Stimulated activated effector memory CD8-positive, alpha-beta T cell treated with anti-CD3 and anti-CD28 coated beads, Interleukin-12 subunit alpha, Interleukin-12 subunit beta, amount 100 ng/mL, for 72 hours (primary cell): ENCODE data around the gene WIPF2.
"Not testable (repeated sequence)": the region's sequence is repeated elsewhere in the genome, so short reads cannot be mapped to it uniquely, and the experiment has no call there.

Experiments
- ATAC-seq: fragments of 150-1000 bp; cut with Tn5 transposase; 2 replicates; pipeline ENCODE4 v1.10.0; 2021
- DNase-seq, 2 donors: peaks; one replicate each; pipeline ENCODE4 v3.0.0; 2021 to 2022; ENCODE audit warnings: low spot score in 2 of 2
- H3K27ac Mint-ChIP-seq: one replicate; pipeline ENCODE4 v1.8.0; 2022; ENCODE audit warnings: mild to moderate bottlenecking, mixed read lengths
- H3K36me3 Mint-ChIP-seq: one replicate; pipeline ENCODE4 v1.8.0; 2022; ENCODE audit warnings: mild to moderate bottlenecking, mixed read lengths
- H3K4me1 Mint-ChIP-seq: one replicate; pipeline ENCODE4 v1.8.0; 2022; ENCODE audit warnings: mixed read lengths
- H3K4me3 Mint-ChIP-seq: one replicate; pipeline ENCODE4 v1.8.0; 2022; ENCODE audit warnings: mild to moderate bottlenecking, mixed read lengths
- H3K9me3 Mint-ChIP-seq: one replicate; pipeline ENCODE4 v1.8.0; 2022; ENCODE audit warnings: mixed read lengths

WIPF2 gene

DNA sequence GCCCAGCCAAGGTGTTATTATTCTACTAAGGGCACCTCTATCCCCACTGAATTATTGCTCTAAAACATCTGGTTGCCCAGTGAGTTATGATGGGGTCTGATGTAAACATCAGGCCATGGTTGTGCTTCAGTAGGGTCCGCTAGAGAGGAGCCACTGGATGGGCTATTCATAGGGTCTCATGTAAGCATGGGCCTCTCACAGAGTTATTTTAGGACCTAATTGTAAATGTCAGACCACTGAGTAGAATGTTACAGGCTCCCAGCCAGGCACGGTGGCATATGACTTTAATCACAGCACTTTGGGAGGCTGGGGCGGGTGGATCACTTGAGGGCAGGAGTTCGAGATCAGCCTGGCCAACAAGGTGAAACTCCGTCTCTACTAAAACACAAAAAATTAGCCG lies 36.5 kb upstream of the WIPF2 start:
- no peak for DNase-seq
- Mint-ChIP-seq H3K9me3 (no peaks in the 10 kb centered on the region), H3K4me3 (no peak overlapping the region), H3K36me3 (no peaks in the 10 kb centered on the region), H3K27ac (no peak overlapping the region), H3K4me1 (no peaks in the 10 kb centered on the region)
- no peak for ATAC-seq

DNA sequence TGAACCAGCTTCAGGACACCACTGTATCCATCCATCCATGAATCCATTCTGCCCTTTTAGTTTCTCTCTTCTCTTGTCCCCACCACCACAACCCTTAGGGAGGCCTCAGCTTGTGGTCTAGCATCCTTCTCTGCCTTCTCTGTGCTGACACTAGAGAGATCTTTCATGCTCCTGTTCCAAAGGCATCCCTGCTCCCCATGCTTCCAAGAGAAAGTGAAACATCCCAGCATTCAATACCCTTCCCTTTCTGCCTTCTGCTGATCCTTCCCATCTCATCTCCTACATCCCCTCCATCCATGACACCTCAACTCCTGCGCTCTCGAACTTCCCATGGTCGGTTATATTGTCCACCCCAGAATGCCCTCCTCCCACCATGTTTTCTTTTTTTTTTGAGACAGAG lies 31.9 kb upstream of the WIPF2 start:
- Mint-ChIP-seq H3K4me3 (no peak overlapping the region), H3K9me3 (no peaks in the 10 kb centered on the region), H3K36me3 (no peaks in the 10 kb centered on the region), H3K27ac (peak overlapping the region; percentile 4), H3K4me1 (peaks cover 5% of the 10 kb centered on the region)
- DNase-seq (no peak), ATAC-seq (no peak)

DNA sequence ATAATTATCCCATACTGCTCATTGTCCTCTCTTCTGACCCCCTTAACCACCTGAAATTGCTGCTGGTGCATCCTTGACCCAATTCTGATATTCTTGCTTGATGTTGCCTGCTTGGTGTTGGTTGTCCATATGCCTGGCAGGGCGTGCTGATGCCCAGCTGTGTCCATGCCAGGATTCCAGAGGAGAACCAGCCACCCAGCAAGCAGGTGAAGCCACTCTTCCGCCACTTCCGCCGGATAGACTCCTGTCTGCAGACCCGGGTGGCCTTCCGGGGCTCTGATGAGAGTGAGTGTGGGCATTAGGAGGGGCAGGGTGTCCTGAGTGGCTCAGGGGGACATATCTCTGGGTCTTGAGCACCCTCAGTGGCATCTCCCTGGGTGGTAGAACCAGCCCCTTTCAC lies 30.4 kb upstream of the WIPF2 start:
- no peak overlapping the region for H3K4me3 Mint-ChIP-seq
- DNase-seq = no peak
- H3K36me3 Mint-ChIP-seq = no peaks in the 10 kb centered on the region
- no peak for ATAC-seq
- peaks cover 5% of the 10 kb centered on the region for H3K4me1 Mint-ChIP-seq
- H3K27ac Mint-ChIP-seq = peak overlapping the region; percentile 33
- H3K9me3 Mint-ChIP-seq = no peaks in the 10 kb centered on the region

DNA sequence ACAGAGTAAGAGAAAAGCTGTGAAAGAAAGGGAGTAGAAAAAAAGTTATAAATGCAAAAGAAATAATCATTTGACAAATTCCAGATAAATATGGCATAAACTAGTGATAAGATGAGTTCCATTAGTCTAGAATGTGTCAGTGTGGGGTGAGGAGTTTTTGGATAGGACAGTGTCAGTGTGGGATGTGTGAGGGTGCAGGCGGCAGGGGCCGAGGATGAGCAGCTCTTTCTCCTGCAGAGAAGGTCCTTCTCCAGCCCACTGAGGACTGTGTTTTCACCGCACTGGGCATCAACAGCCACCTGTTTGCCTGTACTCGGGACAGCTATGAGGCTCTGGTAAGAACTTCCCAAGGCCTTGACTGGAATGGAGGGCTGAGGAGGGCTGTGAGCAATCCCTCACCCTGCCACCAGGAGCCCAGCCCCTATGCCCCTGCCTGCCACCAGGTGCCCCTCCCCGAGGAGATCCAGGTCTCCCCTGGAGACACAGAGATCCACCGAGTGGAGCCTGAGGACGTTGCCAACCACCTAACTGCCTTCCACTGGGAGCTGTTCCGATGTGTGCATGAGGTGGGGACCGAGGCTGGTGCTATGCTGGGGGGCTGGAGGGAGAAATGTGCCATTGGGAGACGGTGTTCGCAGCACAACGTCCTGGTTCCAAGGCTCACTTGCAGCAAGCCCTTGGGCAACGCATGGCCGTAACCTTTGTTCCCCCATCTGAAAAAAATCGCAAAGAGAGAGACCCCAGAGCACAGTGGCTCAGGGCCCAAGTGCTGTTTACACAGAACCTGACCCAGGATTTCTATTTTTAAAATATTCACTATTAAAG lies 28.7 kb upstream of the WIPF2 start:
- ATAC-seq (peak; percentile 51), DNase-seq (no peak)
- no peak overlapping the region for H3K27ac Mint-ChIP-seq
- H3K4me3 Mint-ChIP-seq = peak overlapping the region; percentile 82
- H3K4me1 Mint-ChIP-seq = peaks cover 5% of the 10 kb centered on the region
- H3K36me3 Mint-ChIP-seq = no peaks in the 10 kb centered on the region
- H3K9me3 Mint-ChIP-seq = no peaks in the 10 kb centered on the region

DNA sequence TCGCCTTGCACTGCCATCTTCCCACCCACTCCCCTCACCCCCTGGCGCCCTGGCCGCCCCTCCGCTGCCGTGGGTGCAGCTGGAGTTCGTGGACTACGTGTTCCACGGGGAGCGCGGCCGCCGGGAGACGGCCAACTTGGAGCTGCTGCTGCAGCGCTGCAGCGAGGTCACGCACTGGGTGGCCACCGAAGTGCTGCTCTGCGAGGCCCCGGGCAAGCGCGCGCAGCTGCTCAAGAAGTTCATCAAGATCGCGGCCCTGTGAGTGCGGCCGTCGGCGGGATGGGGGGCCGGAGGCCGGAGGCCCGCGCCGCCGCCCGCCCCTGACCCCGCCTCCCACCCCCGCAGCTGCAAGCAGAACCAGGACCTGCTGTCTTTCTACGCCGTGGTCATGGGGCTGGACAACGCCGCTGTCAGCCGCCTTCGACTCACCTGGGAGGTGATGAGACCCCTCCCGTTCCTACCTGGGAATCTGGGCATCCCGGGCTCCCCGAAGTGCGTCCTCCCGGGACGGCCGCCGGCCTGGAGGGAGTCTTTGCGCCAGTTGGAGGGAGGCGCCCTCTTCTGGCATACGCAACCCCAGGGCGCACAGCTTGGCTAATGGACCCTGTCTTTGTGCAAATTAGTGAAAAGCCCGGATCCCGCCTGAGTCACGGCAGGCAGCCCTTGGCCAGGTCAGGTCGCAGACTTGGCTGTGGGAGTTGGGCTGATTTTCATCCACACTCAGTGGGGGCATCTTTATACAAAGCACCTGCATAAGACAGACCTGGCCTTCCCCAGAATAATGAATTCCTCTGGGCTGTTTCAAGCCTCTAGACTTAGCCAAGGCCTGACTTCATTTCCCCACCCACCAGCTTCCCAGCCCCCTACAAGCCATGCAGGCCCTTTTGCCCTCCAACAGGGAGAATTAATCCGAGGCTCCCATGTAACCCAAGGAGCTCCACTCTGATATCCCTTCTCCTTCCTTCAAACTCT lies 27.6 kb upstream of the WIPF2 start:
- Mint-ChIP-seq H3K27ac (peak overlapping the region; percentile 65), H3K36me3 (no peaks in the 10 kb centered on the region), H3K4me1 (peaks cover 5% of the 10 kb centered on the region), H3K4me3 (peak overlapping the region; percentile 82), H3K9me3 (no peaks in the 10 kb centered on the region)
- DNase-seq (peak; percentile 58 to 83), ATAC-seq (peak; percentile 90)

DNA sequence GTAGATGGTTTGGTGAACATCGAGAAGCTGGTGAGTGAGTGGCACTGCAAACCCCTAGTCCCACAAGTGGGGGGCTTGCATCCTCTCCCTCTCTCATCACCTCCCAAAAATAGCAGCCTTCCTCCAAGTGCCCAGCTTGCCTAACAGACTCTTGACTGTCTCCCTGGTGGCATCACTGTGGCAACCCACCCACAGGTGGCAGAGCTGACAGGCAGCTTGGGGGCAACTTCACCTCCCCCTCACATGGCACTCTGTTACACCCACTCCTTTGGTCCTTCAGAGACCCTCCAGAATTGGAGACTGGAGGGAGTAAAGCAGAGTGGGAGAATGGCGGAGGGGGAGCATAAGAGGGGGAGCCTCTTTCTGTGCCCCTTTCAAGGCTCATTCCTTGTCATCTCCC lies 26.1 kb upstream of the WIPF2 start:
- DNase-seq = no peak
- ATAC-seq = no peak
- peaks cover 5% of the 10 kb centered on the region for H3K4me1 Mint-ChIP-seq
- H3K27ac Mint-ChIP-seq = peak overlapping the region; percentile 80
- no peaks in the 10 kb centered on the region for H3K9me3 Mint-ChIP-seq
- no peak overlapping the region for H3K4me3 Mint-ChIP-seq
- no peaks in the 10 kb centered on the region for H3K36me3 Mint-ChIP-seq

DNA sequence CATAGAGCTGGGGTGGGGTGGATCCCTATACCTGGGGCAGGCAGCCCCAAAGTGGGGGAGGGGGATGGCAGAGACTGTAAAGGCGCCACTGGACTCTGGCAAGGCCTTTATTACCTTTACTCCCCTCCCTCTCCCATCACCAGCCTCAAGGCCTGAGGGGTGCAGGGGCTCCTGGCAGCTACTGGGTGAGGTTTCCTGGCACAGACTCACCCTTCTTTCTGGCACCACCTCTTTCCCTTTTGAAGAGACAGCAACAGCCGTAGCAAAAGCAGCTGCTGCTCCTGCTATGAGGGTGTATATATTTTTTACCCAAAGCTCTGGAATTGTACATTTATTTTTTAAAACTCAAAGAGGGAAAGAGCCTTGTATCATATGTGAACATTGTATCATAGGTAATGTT lies 24.3 kb upstream of the WIPF2 start:
- H3K4me1 Mint-ChIP-seq = peaks cover 5% of the 10 kb centered on the region
- H3K4me3 Mint-ChIP-seq = no peak overlapping the region
- DNase-seq = no peak
- no peaks in the 10 kb centered on the region for H3K36me3 Mint-ChIP-seq
- ATAC-seq = no peak
- H3K9me3 Mint-ChIP-seq = no peaks in the 10 kb centered on the region
- no peak overlapping the region for H3K27ac Mint-ChIP-seq

DNA sequence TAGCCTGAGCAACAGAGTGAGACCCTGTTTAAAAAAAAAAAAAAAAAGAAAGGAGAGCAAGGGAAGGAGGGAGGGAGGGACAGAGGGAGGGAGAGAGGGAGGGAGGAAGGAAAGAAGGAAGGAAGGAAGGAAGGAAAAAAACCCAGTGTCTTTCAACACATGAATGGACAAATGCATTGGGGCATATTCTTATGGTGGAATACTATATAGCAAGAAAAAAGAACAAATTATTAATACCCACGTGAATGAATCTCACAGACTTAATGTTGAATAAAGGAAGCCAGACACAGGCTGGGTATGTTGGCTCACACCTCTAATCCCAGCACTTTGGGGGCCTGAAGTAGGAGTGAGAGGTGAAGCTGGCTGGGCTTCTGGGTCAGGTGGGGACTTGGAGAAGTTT lies 21.6 kb upstream of the WIPF2 start:
- no peak for ATAC-seq
- H3K27ac Mint-ChIP-seq = no peak overlapping the region
- DNase-seq = no peak
- H3K4me3 Mint-ChIP-seq = no peak overlapping the region
- H3K9me3 Mint-ChIP-seq = no peaks in the 10 kb centered on the region
- no peaks in the 10 kb centered on the region for H3K36me3 Mint-ChIP-seq
- no peaks in the 10 kb centered on the region for H3K4me1 Mint-ChIP-seq

DNA sequence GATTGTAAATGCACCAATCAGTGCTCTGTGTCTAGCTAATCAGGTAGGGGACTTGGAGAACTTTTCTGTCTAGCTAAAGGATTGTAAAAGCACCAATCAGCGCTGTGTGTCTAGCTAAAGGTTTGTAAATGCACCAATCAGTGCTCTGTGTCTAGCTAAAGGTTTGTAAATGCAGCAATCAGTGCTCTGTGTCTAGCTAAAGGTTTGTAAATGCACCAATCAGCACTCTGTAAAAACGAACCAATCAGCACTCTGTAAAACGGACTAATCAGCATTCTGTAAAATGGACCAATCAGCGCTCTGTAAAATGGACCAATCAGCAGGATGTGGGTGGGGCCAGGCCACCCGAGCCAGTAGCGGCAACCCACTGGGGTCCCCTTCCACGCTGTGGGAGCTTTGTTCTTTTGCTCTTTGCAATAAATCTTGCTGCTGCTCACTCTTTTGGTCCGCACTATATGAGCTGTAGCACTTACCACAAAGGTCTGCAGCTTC lies 21.1 kb upstream of the WIPF2 start:
- not testable (repeated sequence) for H3K36me3 Mint-ChIP-seq, DNase-seq, H3K9me3 Mint-ChIP-seq, H3K27ac Mint-ChIP-seq, H3K4me3 Mint-ChIP-seq, H3K4me1 Mint-ChIP-seq
- ATAC-seq = peak; percentile 25

DNA sequence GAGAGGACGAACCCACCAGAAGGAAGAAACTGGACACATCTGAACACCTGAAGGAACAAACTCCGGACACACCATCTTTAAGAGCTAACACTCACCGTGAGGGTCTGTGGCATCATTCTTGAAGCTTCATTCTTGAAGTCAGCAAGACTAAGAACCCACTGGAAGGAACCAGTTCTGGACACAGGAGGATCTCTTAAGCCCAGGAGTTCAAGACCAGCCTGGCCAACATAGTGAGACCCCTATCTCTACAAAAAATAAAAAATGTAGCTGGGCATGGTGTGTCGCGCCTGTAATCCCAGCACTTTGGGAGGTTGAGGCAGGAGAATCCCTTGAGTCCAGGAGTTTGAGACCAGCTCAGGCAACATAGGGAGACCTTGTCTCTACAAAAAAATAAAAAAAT lies 20.5 kb upstream of the WIPF2 start:
- Mint-ChIP-seq H3K4me3 (no peak overlapping the region), H3K4me1 (no peaks in the 10 kb centered on the region), H3K9me3 (no peaks in the 10 kb centered on the region), H3K27ac (no peak overlapping the region), H3K36me3 (no peaks in the 10 kb centered on the region)
- ATAC-seq (no peak), DNase-seq (no peak)

DNA sequence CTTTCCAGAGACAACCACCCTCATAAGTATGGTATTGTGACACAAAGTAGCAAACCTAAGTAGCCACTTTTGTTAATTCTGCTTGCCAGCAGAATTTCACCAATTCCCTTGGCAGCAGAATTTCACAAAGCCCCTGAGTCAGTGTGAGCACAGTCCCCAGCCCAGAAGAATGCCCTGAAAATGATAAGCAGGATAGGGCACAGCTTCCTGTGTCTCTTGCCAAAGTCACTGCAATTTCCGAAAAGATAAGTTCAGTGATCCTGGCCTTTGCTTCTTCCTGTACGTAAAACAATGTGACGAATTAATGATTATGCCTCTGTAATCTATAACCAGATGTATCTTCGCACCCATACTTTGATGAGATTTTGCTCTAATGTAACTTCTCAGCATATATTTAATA lies 16.0 kb upstream of the WIPF2 start:
- Mint-ChIP-seq H3K4me3 (no peak overlapping the region), H3K27ac (no peak overlapping the region), H3K36me3 (no peaks in the 10 kb centered on the region), H3K4me1 (no peaks in the 10 kb centered on the region), H3K9me3 (no peaks in the 10 kb centered on the region)
- ATAC-seq (no peak), DNase-seq (no peak)

DNA sequence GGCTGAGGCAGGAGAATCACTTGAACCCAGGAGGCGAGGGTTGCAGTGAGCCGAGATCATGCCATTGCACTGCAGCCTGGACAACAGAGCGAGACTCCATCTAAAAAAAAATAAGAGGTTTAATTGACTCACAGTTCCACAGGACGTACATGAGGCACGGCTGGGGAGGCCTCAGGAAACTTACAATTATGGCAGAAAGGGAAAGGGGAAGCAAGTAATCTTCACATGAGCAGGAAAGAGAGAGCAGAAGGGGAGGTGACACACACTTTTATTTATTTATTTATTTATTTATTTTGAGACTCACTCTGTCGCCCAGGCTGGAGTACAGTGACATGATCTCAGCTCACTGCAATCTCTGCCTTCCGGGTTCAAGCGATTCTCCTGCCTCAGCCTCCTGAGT lies 12.9 kb upstream of the WIPF2 start:
- not testable (repeated sequence) for H3K27ac Mint-ChIP-seq, H3K4me1 Mint-ChIP-seq, DNase-seq, H3K36me3 Mint-ChIP-seq, H3K4me3 Mint-ChIP-seq, H3K9me3 Mint-ChIP-seq, ATAC-seq

DNA sequence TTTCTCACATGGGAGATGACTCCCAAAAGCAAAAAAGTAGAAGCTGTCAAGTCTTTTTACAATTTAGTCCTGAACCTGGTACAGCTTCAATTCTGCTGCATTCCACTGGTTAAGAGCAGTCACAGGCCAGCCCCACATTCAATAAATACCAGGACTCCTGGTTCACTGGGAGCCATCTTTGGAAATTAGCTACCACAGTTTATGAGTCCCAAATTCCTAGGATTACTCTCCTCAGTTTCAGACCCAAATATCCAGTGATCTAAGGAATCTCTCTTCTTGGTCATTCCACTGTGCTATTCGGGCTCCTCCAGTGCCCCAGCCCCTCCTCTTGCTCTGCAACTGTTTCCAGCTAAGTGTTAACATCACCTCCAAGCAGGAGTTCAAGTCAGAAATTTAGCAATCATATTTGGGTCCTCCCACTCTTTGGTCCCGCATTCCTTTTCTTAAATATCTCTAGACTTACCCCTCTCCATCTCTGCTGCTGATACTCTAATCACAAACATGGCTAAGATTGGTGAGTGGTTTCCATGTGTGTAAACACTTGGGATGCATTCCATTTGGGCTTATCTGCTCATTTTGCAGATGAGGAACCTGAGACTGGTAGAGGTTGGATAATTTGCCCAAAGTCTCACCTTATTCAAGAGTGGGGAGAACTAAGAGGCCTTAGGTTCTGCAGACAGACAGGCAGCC lies 9.6 kb upstream of the WIPF2 start:
- ATAC-seq (no peak), DNase-seq (no peak)
- Mint-ChIP-seq H3K4me3 (no peak overlapping the region), H3K4me1 (no peaks in the 10 kb centered on the region), H3K36me3 (no peaks in the 10 kb centered on the region), H3K9me3 (no peaks in the 10 kb centered on the region), H3K27ac (no peak overlapping the region)

DNA sequence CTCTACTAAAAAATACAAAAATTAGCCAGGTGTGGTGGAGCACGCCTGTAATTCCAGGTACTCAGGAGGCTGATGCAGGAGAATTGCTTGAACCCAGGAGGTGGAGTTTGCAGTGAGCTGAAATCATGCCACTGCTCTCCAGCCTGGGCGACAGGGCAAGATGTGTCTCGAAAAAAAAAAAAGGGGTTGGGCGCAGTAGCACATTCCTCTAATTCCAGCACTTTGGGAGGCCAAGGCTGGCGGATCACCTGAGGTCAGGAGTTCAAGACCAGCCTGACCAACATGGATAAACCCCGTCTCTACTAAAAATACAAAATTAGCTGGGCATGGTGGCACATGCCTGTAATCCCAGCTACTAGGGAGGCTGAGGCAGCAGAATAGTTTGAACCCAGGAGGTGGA lies 5.2 kb upstream of the WIPF2 start:
- not testable (repeated sequence) for H3K9me3 Mint-ChIP-seq, DNase-seq, H3K4me3 Mint-ChIP-seq, H3K27ac Mint-ChIP-seq, ATAC-seq
- Mint-ChIP-seq H3K36me3 (peaks cover 11% of the 10 kb centered on the region), H3K4me1 (peaks cover 13% of the 10 kb centered on the region)

DNA sequence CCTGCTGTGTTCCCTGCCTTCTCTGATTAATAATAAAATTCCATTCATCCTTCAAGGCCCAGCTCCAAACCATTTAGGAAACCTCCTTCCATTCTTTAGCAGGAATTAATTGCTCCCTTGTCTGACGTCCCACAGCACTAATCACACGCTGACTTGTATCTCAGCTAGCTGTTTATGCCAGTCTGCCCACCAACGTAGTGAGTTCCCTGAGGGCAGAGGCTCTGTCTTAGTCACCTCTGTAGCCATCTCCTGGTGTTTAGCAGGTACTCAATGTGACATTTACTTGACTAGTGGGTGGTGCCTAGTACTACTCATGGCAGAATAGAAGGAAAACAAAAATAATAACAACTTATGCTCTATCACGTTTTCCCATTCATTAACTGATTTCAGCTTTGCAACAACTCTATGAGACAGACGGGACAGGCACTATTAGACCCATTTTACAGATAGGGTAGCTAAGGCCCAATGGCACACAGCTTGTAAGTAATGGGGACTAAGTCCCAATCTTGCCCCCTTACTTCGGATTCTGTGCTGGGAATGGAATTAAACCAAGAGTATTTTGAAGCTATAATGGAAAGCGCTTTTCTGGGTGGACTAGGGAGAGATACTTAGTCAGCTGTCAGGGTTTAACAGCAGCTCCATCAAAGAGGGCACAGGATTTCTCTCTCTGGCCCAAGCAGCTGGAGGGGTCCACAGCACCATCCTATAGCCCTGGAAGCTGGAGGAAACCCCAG lies 931 bp upstream of the WIPF2 start:
- H3K27ac Mint-ChIP-seq = peak overlapping the region; percentile 99

More for the DNA sequence above, 931 bp upstream of the WIPF2 start:
- Mint-ChIP-seq H3K4me1 (peaks cover 31% of the 10 kb centered on the region), H3K4me3 (peak overlapping the region; percentile 80), H3K36me3 (peaks cover 24% of the 10 kb centered on the region), H3K9me3 (no peaks in the 10 kb centered on the region)
- DNase-seq (no peak), ATAC-seq (peak; percentile 31)
